Stimulated activated CD4-positive, alpha-beta T cell treated with anti-CD3 and anti-CD28 coated beads, Interleukin-15, amount 100 ng/mL, for 24 hours (primary cell): ENCODE measurements around the gene PADI3.
"Not testable (repeated sequence)": the region's sequence is repeated elsewhere in the genome, so short reads cannot be mapped to it uniquely, and the experiment has no call there.

Experiments used
- DNase-seq: peaks from one replicate; pipeline ENCODE4 v3.0.0-alpha.2; 2020

Gene PADI3

GRCh38 chr1:17306921-17307320 is 58.0 kb downstream of the PADI3 start:
- no peak for DNase-seq

DNA sequence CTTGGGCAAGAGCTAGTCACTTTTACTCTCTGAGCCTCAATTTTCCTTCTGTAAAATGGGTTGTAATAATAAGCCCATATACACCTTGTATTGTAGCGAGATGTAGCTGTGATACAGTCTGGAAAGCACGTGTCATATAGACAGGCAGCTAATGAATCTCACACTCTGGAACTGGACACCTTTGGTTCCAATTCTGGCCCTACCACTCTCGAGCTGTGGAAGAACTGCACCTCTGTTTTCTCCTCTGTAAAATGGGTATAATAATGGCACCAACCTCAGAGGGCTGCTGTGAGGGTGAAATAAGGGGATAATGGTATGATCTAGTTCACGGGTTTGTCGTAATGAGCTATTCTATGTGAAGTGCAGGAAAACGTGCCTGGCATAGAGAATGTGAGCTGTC is 58.4 kb downstream of the PADI3 start:
- no peak for DNase-seq

DNA sequence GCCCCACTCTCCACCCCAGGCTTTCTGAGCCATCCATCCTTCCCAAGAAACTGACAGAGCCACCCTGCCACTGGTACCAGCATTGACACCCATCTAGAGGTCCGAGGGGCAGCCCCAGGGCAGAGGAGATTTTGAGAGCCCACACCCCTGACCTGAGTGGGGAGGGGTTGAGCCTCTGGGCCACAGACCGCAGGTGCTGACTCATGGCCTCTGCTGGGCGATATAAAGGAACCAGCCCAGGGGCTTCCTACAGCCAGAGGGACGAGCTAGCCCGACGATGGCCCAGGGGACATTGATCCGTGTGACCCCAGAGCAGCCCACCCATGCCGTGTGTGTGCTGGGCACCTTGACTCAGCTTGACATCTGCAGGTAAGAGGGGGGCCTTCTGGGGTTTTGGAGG is 59.0 kb downstream of the PADI3 start, which contains the start of gene PADI4:
Gene PADI4 (plus strand): TSS at position 252 of the 400 bp plus-strand sequence. CDS start 26 bp downstream, at position 278.
- no peak for DNase-seq

DNA sequence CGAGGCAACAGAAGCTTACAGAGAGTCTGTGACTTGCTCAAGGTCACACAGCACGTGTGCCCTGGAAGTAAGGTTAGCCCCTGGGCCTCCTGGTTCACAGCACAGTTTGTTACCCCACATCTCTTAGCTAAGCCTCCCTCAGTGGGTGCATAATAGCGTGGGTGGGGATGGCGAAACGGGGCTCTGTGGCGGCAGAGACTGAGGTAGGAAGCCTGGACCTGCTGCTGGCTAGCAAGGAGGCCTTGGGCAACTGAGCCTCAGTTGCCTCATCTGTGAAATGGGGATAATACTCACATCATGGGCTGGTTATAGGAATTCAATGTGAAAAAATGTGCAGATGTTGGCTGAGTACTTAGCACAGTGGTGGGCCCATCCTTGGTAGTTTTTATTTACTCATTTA is 59.7 kb downstream of the PADI3 start:
- DNase-seq = no peak

GRCh38 chr1:17309426-17310067 is 60.6 kb downstream of the PADI3 start:
- no peak for DNase-seq

- DNase-seq = no peak
Observed at GRCh38 chr1:17310068-17310640, 61.3 kb downstream of the PADI3 start.

DNA sequence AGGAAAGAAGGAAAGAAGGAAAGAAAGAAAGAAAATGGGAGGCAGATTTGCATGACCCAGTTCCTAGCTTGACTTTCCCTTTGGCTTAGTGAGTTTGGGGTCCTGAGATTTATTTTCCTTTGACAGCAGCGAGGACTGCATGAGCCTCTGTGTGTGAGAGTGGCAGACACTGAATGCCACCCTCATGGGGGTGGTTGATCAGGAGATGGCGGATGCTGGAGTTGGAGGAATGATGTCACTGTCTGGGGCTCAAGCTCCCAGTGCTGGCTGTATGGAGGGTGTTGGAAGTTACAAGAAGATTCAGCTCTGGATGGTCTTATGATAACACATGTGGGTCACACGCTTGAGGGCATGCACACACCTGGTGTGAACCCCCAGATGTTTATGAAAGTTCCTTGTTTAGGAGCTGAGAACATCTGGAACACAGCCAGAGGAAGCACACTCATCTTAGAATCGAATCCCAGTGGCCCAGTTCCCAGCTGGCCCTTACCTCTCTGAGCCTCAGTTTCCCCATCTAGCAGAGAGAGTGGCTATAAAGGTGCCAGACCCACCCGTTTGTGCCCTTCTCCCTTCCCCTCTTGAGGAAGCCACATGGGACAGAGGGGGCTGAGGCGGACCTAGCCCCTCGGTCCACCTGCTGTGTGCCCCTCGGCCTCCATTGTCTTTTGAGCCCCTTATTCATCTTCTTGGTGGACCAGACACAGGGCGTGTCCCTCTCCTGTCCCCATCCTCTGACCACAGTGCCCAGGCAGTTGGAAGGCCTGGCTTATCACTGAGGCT is 64.8 kb downstream of the PADI3 start:
- no peak for DNase-seq

DNA sequence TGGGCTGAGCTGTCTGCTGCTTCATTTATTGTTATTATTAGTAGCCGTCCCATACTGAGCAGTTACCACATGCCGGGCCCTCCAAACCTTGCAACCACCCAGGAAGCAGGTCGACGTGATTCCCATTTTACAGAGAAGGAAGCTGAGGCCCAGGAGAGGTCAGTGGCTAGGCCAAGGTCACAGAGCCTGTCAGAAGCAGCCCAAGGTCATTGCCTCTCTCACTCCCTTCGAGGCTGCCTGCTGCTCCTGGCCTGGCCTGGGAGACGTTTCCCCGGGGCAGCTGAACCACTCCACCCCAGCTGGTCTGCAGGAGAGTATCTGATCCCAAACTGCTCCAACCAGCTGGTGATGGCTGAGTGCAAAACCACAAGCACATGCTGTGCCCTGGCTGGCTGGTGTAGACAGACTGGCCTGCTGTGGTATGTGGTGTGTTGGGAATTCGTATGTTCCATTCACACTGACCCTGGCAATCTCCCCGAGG is 65.6 kb downstream of the PADI3 start:
- DNase-seq = no peak

DNA sequence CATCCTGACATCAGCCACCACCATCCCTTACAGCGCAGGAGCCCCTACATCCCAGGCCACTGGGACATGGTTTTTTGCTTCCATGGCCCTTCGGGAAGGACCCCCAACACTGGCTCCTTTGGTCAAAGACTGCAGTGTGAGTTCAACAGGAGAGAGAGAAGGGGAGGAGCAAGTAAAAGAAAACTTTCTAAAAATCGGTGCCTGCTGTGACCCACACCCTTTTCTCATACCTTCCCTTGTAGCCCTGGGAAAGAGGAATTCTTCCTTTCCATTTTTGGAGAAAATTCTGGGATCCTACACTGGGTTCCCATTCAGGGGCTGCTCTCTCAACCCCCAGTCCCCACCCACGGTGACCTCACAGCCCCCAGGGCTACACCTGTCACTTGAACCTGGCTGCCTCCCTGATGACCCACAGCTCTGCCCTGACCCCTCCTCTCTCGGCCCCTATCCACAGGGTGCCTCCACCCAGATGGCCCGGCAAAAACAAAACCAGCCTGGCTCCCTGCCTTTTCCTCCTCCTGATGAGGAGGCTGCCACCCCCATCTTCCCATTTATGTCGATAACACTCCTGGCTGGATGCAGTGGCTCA is 66.7 kb downstream of the PADI3 start:
- no peak for DNase-seq

DNA sequence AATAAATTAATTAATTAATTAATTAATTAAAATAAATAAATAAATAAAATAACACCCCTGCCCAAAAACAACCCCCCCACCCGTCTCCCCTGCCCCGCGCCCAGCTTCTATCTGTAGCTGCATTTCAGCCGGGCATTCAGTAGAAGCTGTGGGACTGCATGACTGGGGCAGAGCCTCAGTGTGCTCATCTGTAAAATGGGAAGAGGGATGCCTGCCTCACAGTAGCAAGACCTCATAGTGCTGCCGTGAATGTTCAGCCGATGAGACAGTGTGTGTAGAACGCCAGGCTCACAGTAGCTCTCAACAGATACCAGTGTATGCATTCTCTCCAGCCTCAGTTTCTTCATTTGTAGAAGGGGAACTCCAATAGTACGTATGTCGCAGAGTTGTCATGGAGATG is 67.8 kb downstream of the PADI3 start:
- no peak for DNase-seq

DNA sequence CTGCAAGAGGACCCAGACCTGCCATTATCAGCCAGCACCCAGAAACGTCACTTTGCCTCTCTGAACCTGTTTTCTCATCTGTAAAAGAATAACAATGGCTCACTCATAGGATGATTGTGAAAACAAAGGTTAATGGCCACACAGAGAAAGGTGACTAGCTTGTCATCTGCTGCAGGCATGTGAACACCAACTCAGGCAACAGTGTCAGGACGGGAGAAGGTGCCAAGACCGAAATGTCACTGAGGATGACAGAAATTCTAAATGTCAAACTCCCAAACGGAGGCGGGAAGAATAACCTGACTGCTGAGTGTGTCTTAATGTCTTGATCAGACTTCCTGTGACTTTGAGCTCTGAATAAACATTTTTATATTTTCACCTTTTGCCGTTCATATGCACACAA is 69.4 kb downstream of the PADI3 start:
- no peak for DNase-seq

GRCh38 chr1:17319561-17320350 is 70.9 kb downstream of the PADI3 start:
- no peak for DNase-seq

GRCh38 chr1:17321857-17322390 is 73.0 kb downstream of the PADI3 start:
- not testable (repeated sequence) for DNase-seq

GRCh38 chr1:17328855-17329254 is 80.0 kb downstream of the PADI3 start:
- DNase-seq = no peak

DNA sequence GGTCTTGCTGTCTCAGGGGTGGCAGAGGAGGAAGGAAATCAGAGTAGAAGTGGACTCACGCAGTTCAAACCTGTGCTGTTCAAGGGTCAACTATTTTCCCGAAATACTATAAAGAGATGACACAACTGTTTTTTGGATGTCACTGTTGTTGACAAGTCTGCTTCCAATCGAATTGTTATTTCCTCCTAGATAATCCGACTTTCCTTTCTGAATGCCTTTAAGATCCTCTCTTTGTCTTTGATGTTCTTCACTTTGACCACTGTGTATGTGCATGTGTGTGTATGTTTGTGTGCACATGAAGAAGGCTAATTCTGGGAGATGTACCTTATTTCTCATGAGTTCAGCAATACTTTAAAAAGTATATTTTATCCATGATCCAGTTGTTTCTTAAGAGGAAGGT is 80.7 kb downstream of the PADI3 start:
- DNase-seq = no peak

GRCh38 chr1:17330856-17331255 is 82.0 kb downstream of the PADI3 start:
- DNase-seq = no peak

DNA sequence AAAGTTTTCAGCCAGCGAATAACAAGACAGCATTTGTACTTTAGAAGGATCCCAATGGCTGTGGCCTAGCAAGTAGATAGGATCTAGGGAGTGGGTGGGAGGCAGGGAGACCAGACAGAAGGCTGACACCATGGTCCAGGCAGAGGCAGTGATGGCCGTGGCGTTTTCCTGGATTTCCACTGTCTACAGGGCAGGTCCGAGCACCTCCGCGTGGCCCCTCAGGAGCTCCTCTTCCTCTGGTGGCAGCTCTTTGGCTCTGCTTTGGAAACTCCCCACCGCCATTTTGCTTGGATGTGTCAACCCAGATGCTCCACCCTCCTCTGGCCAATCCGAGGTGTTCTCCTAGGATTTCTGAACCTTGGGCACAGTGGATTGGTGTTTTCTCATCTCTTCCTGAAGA is 84.2 kb downstream of the PADI3 start:
- no peak for DNase-seq
